ENCODE results near the gene KCNK10. TPM values are rescaled to one million over a fixed set of nuclear protein-coding genes. Genes with fewer than 3 reads are reported as not detected.

Gene KCNK10
- total and polyA plus RNA-seq, 2 of the 8 experiments (the other 6 are each of a cell fraction or from before 2014, with no cell fraction given) = 0.45 to 0.63 TPM

DNA sequence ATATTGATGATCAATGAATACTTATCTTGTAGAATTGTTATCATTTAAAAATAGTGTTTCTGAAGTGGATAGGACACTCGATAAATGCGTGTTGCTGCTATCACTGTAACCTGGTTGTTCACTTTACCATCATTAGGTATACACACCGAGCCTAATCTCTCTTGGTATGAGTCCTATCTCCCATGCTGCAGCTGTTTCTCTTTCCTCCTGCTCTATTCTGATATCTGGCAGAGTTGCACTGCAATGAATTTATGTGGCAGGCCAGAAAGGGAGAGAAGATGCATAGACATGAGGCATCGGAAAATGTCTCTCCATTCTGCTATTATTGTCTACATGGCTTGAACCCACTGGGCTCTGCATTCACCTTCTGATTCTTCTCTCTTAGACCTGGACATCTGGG, 26.7 kb downstream of the KCNK10 start:
- Histone ChIP-seq H4K20me1 (replicated peaks in 1 of 2; ENCODE audit: control insufficient read depth in 1 of 2, insufficient read depth in 2 of 2, low read length in 2 of 2) (no peaks in the 10 kb centered on the region), H3K9me3 (ENCODE audit: insufficient read depth in 2 of 2, low read depth in 1 of 2, low read length in 1 of 2) (no peaks in the 10 kb centered on the region), H3K23ac (ENCODE audit: insufficient read length) (no peak overlapping the region), H3K27me3 (replicated peaks in 1 of 4; ENCODE audit: control insufficient read depth in 3 of 4, extremely low read depth in 1 of 4, insufficient read depth in 3 of 4, low read length in 3 of 4) (no peaks in the 10 kb centered on the region), H2AK5ac (ENCODE audit: low read depth, low read length) (no peak overlapping the region), H3K14ac (ENCODE audit: insufficient read length) (no peak overlapping the region), H3K4me3 (ENCODE audit: extremely low read depth in 1 of 4, insufficient read depth in 2 of 4, low read depth in 3 of 4, low read length in 4 of 4) (no peak overlapping the region), H2BK120ac (replicated peaks; ENCODE audit: low read depth, low read length) (no peak overlapping the region), H3K9ac (replicated peaks in 1 of 4; ENCODE audit: extremely low read depth in 1 of 4, low read depth in 3 of 4, low read length in 3 of 4) (no peak overlapping the region), H3K18ac (ENCODE audit: extremely low read depth, low read length) (no peak overlapping the region), H3K79me2 (ENCODE audit: control insufficient read depth in 1 of 2, insufficient read depth in 2 of 2, low read length in 2 of 2) (no peaks in the 10 kb centered on the region), H3K36me3 (ENCODE audit: control insufficient read depth in 2 of 4, insufficient read depth in 4 of 4, low read length in 3 of 4) (no peaks in the 10 kb centered on the region), H3K4me2 (ENCODE audit: insufficient read depth in 1 of 2, low read depth in 2 of 2, low read length in 2 of 2) (no peak overlapping the region), H2BK12ac (ENCODE audit: low read depth, low read length) (no peak overlapping the region), H3K23me2 (ENCODE audit: low read depth, low read length) (no peaks in the 10 kb centered on the region; the same call in 1 of the 2 replicates), H4K91ac (replicated peaks; ENCODE audit: insufficient read length, low read length) (no peak overlapping the region), H3K4ac (replicated peaks; ENCODE audit: insufficient read length, low read depth, low read length) (no peak overlapping the region), H2BK5ac (ENCODE audit: low read depth, low read length) (no peak overlapping the region), H3K4me1 (replicated peaks in 1 of 4; ENCODE audit: control insufficient read depth in 3 of 4, insufficient read depth in 4 of 4, low read length in 3 of 4) (no peaks in the 10 kb centered on the region), H2BK15ac (ENCODE audit: low read length) (no peak overlapping the region), H2BK20ac (ENCODE audit: low read length) (no peak overlapping the region), H4K5ac (ENCODE audit: insufficient read length, low read depth, low read length) (no peak overlapping the region), H2AFZ (ENCODE audit: low read length) (no peak overlapping the region), H4K8ac (ENCODE audit: extremely low read depth, insufficient read depth, low read length) (no peak overlapping the region), H3K79me1 (ENCODE audit: low read depth, low read length) (no peaks in the 10 kb centered on the region), H3K27ac (ENCODE audit: low read depth, low read length) (no peak overlapping the region), H3K56ac (replicated peaks; ENCODE audit: insufficient read length, low read depth, low read length) (no peak overlapping the region)
- ChIA-PET CTCF (ENCODE audit: partially characterized antibody) (interaction anchor here (1.1 kb wide), 1 partner anchor 52 kb away, joined by 3 read pairs; no protein-coding TSS in a partner anchor), POLR2A (ENCODE audit: partially characterized antibody) (no interaction called here)
- FAIRE-seq = no peak
- WGBS, 2 experiments (ENCODE audit: extremely low coverage in 1 of 2, insufficient coverage in 1 of 2, insufficient read length in 1 of 2, insufficient replicate concordance in 2 of 2, low coverage in 1 of 2, low lambda C conversion rate in 2 of 2, missing lambda C conversion rate in 1 of 2) = 93% methylated on average over 4 of the region's 4 CpGs; no CpG with 5 or more reads in 1 of the 2 experiments
- no peak for DNase-seq (ENCODE audit: low read depth in 1 of 2, low spot score in 2 of 2)
- TF ChIP-seq RXRA (IDR thresholded peaks at IDR 0.05; ENCODE audit: insufficient read depth, low read depth, low read length) (no peak), SIN3A (conservative IDR thresholded peaks at IDR 0.05 in 1 of 2, IDR thresholded peaks at IDR 0.05 in 1 of 2; ENCODE audit: low read depth in 1 of 2, low read length in 2 of 2) (no peak), CHD1 (IDR thresholded peaks at IDR 0.05; ENCODE audit: low read depth, low read length) (no peak), TAF7 (optimal IDR thresholded peaks at IDR 0.05; ENCODE audit: borderline replicate concordance, low read depth, low read length) (no peak), RBBP5 (IDR thresholded peaks at IDR 0.05; ENCODE audit: borderline replicate concordance, low read depth, low read length) (no peak), RAD21 (IDR thresholded peaks at IDR 0.05 in 1 of 2, conservative IDR thresholded peaks at IDR 0.05 in 1 of 2; ENCODE audit: low read depth in 2 of 2, low read length in 2 of 2) (no peak), NANOG (IDR thresholded peaks at IDR 0.05; ENCODE audit: insufficient read depth, low read depth, low read length, poor library complexity, severe bottlenecking) (no peak), CBX5 (IDR thresholded peaks at IDR 0.05; ENCODE audit: low read depth, low read length) (no peak), SRF (IDR thresholded peaks at IDR 0.05; ENCODE audit: low read depth, low read length) (no peak)
- TF ChIP-seq, protein P1, sequence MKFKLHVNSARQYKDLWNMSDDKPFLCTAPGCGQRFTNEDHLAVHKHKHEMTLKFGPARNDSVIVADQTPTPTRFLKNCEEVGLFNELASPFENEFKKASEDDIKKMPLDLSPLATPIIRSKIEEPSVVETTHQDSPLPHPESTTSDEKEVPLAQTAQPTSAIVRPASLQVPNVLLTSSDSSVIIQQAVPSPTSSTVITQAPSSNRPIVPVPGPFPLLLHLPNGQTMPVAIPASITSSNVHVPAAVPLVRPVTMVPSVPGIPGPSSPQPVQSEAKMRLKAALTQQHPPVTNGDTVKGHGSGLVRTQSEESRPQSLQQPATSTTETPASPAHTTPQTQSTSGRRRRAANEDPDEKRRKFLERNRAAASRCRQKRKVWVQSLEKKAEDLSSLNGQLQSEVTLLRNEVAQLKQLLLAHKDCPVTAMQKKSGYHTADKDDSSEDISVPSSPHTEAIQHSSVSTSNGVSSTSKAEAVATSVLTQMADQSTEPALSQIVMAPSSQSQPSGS (IDR thresholded peaks at IDR 0.05; ENCODE audit: low read length) = no peak
- TF ChIP-seq, protein P2, sequence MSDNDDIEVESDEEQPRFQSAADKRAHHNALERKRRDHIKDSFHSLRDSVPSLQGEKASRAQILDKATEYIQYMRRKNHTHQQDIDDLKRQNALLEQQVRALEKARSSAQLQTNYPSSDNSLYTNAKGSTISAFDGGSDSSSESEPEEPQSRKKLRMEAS (IDR thresholded peaks at IDR 0.05) = no peak

All from H1 (cell line).